ENCODE results near the gene ZNF785. TPM values are rescaled to one million over a fixed set of nuclear protein-coding genes. Genes with fewer than 3 reads are reported as not detected.
A peak's percentile ranks its signal among the peaks of the same experiment; 100 is the strongest.
"Not testable (repeated sequence)": the region's sequence is repeated elsewhere in the genome, so short reads cannot be mapped to it uniquely, and the experiment has no call there.

The ZNF785 gene
- total and polyA plus RNA-seq, 8 donors: 6.3 to 12.1 (median 8.1) TPM

DNA sequence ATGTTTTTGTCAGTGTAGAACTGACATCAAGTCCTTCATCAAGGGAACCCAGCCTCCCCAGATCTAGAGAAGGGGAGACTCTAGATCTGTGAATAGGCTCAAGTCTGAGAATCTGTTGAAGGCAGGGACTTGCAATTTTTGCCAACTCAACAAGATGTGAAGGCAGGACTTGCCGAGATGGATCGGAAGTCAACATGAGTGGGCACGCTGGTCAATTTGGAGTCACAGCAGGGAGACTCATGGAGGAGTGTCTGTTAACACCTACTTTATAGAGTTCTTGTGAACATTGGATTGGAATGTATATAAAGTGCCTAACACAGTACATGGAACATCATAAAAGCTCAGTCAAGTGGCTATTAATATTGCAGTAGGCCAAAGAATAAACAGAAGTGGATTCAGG lies 14.7 kb upstream of the ZNF785 start:
- no peak overlapping the region for H3K27ac ChIP-seq
- H3K27me3 ChIP-seq: no peaks in the 10 kb centered on the region
- no peak overlapping the region for H3K4me3 ChIP-seq
- WGBS, 2 donors: 92 to 97% methylated on average over 3 of the region's 3 CpGs
- no peaks in the 10 kb centered on the region for H3K4me1 ChIP-seq
- peaks cover 9 to 19% (median 16%) of the 10 kb centered on the region in 3 donors for H3K36me3 ChIP-seq
- FAIRE-seq (no peak), ATAC-seq (no peak), DNase-seq (no peak)
- intact Hi-C loops (cut with DNase I): no loop called here
- no peaks in the 10 kb centered on the region for H3K9me3 ChIP-seq
- TF ChIP-seq, protein P1, sequence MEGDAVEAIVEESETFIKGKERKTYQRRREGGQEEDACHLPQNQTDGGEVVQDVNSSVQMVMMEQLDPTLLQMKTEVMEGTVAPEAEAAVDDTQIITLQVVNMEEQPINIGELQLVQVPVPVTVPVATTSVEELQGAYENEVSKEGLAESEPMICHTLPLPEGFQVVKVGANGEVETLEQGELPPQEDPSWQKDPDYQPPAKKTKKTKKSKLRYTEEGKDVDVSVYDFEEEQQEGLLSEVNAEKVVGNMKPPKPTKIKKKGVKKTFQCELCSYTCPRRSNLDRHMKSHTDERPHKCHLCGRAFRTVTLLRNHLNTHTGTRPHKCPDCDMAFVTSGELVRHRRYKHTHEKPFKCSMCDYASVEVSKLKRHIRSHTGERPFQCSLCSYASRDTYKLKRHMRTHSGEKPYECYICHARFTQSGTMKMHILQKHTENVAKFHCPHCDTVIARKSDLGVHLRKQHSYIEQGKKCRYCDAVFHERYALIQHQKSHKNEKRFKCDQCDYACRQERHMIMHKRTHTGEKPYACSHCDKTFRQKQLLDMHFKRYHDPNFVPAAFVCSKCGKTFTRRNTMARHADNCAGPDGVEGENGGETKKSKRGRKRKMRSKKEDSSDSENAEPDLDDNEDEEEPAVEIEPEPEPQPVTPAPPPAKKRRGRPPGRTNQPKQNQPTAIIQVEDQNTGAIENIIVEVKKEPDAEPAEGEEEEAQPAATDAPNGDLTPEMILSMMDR (IDR thresholded peaks at IDR 0.05): no peak

- ATAC-seq: no peak
- H3K27me3 ChIP-seq: no peaks in the 10 kb centered on the region
- H3K36me3 ChIP-seq: no peaks in the 10 kb centered on the region
- H3K9me3 ChIP-seq: no peaks in the 10 kb centered on the region
- no peak for FAIRE-seq
- WGBS, 2 donors: 90 to 96% methylated on average over 4 of the region's 4 CpGs
- H3K27ac ChIP-seq: no peak overlapping the region
- no peak for DNase-seq
- intact Hi-C loops (cut with DNase I): no loop called here
- TF ChIP-seq, protein P1 (IDR thresholded peaks at IDR 0.05): no peak
- no peak overlapping the region for H3K4me3 ChIP-seq
- no peaks in the 10 kb centered on the region for H3K4me1 ChIP-seq
Measured at GRCh38 chr16:30592871-30593270, 7.4 kb upstream of the ZNF785 start.

DNA sequence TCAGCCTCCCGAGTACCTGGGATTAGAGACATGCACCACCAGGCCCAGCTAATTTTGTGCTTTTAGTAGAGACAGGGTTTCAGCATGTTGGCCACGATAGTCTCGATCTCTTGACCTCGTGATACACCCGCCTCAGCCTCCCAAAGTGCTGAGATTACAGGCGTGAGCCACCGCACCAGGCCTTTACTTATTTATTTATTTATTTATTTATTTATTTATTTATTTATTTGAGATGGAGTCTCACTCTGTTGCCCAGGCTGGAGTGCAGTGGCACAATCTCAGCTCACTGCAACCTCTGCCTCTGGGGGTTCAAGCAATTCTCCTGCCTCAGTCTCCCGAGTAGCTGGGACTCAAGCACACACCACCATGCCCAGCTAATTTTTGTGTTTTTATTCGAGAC lies 5.4 kb upstream of the ZNF785 start:
- intact Hi-C loops (cut with DNase I); H3K27me3 ChIP-seq; H3K27ac ChIP-seq; H3K36me3 ChIP-seq; DNase-seq; FAIRE-seq; H3K4me1 ChIP-seq; H3K4me3 ChIP-seq; H3K9me3 ChIP-seq; ATAC-seq: not testable (repeated sequence)
- 95 to 99% methylated on average over 9 of the region's 9 CpGs for WGBS, 2 donors

DNA sequence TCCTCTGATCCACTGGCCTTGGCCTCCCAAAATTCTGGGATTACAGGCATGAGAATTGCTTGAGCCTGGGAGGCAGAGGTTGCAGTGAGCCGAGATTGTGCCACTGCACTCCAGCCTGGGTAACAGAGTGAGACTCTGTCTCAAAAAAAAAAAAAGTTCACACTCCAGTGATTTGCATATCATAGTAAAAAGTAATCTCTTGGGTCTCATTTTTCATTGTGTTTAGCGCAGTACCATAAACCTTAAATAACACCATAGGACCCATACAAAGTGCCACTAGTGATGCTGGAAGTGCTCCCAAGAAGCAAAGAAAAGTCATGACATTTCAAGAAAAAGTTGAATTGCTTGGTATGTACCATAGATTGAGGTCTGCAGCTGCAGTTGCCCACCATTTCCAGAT lies 4.1 kb upstream of the ZNF785 start:
- ATAC-seq: not testable (repeated sequence)

GRCh38 chr16:30588651-30589050 lies 3.2 kb upstream of the ZNF785 start:
- H3K9me3 ChIP-seq: no peaks in the 10 kb centered on the region
- ATAC-seq (no peak), DNase-seq (no peak), FAIRE-seq (no peak)
- no peak overlapping the region for H3K27ac ChIP-seq
- no peaks in the 10 kb centered on the region for H3K36me3 ChIP-seq
- WGBS, 2 donors: 88 to 91% methylated on average over 2 of the region's 2 CpGs
- intact Hi-C loops (cut with DNase I): no loop called here
- no peak overlapping the region for H3K4me3 ChIP-seq
- no peaks in the 10 kb centered on the region for H3K27me3 ChIP-seq
- H3K4me1 ChIP-seq: peaks cover 0 to 4% (median 0%) of the 10 kb centered on the region in 3 donors
- TF ChIP-seq, protein P1 (IDR thresholded peaks at IDR 0.05): no peak

More for the DNA sequence above, 4.1 kb upstream of the ZNF785 start:
- H3K4me1 ChIP-seq; H3K27me3 ChIP-seq; DNase-seq; H3K36me3 ChIP-seq; H3K4me3 ChIP-seq; intact Hi-C loops (cut with DNase I); H3K9me3 ChIP-seq; FAIRE-seq; H3K27ac ChIP-seq: not testable (repeated sequence)
- WGBS, 2 donors: 94 to 98% methylated on average over 2 of the region's 2 CpGs

DNA sequence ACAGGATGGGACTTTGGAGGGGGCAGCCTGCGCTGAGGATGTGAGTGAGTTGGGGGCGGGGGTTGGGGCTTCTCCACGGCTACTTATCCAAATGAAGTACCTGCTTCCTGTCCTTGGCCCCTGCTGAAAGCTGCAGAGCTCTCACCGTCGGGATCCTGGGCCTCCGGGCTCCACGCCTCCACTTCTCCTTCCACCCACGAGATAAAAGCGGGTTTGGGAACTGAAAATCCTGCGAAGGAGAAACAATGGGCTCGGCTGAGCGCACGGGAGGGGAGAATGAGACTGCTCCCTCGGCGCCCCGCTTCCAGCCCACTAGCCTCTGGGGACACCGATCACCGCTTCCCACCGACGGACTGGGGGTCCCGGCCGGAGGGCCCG lies 486 bp downstream of the ZNF785 start:
- peak overlapping the region; percentile 54 to 84 (median 70) for H3K4me3 ChIP-seq
- 1 to 2% methylated on average over 23 of the region's 23 CpGs for WGBS, 2 donors
- no peak for FAIRE-seq
- TF ChIP-seq, protein P1 (IDR thresholded peaks at IDR 0.05): no peak
- peak overlapping the region; percentile 74 to 88 (median 82) for H3K27ac ChIP-seq
- DNase-seq: no peak
- no peaks in the 10 kb centered on the region for H3K27me3 ChIP-seq
- peaks cover 0 to 4% (median 0%) of the 10 kb centered on the region in 3 donors for H3K4me1 ChIP-seq
- H3K9me3 ChIP-seq: no peaks in the 10 kb centered on the region
- intact Hi-C loops (cut with DNase I): no loop called here
- peak in 1 of 4 donors; percentile 3 for ATAC-seq
- H3K36me3 ChIP-seq: peaks cover 0 to 8% (median 0%) of the 10 kb centered on the region in 3 donors

All from pancreas (tissue), 10 donors.